ENCODE data around the gene CPXM2. TPM values are rescaled to one million over a fixed set of nuclear protein-coding genes. Genes with fewer than 3 reads are reported as not detected.

The CPXM2 gene
- total RNA-seq, 1 experiment from 2014 or later, result 0.12 TPM

DNA sequence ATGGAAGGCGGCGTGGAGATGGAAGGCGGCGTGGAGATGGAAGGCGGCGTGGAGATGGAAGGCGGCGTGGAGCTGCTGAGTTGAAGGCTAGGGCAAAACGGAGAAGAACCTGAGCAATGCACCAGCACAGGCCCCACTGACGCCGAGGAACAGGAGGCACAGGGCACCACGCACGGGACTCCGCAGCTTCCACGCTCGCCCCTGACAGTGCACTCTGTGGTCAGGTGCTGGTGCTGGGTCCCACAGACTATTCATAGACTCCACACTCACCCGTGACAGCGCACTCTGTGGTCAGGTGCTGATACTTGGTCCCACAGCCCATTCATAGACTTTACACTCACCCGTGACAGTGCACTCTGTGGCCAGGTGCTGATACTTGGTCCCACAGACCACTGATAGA, 34.0 kb downstream of the CPXM2 start (continued):
- TF ChIP-seq, protein P1, sequence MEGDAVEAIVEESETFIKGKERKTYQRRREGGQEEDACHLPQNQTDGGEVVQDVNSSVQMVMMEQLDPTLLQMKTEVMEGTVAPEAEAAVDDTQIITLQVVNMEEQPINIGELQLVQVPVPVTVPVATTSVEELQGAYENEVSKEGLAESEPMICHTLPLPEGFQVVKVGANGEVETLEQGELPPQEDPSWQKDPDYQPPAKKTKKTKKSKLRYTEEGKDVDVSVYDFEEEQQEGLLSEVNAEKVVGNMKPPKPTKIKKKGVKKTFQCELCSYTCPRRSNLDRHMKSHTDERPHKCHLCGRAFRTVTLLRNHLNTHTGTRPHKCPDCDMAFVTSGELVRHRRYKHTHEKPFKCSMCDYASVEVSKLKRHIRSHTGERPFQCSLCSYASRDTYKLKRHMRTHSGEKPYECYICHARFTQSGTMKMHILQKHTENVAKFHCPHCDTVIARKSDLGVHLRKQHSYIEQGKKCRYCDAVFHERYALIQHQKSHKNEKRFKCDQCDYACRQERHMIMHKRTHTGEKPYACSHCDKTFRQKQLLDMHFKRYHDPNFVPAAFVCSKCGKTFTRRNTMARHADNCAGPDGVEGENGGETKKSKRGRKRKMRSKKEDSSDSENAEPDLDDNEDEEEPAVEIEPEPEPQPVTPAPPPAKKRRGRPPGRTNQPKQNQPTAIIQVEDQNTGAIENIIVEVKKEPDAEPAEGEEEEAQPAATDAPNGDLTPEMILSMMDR (IDR thresholded peaks at IDR 0.05 in 2 of 3, conservative IDR thresholded peaks at IDR 0.05 in 1 of 3; ENCODE audit: borderline replicate concordance in 1 of 3, insufficient read depth in 1 of 3, low read depth in 2 of 3, low read length in 2 of 3), result no peak

DNA sequence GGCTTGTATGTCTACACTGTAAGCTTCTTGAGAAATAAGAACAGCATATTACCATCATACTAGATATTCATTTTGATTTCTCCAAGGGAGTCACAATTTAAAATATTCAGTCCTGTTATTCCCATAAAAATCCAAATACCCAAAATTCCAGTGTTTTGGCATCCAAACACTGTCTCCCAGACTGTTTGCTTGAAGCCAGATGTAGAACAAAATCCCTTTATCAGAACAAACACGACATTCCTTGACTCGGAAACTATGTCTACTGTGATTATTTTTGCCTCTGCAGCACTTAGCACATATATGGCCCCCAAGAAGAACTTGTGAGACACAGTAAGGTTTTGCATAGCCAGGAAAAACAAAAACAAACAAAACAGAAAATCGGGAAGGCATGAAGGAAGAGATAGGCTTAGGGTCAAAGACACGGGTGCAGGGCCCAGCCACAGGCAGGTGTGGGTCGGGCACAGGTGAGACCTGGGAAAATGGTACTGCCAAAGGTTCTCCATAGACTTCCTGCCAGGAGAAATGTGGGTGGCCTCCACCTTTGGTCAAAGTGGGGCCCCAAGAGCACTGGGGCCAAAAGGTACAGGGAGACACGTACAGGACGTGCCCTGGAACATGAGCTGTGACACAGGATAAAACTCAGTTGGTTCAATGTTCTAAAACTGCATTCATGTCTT, 36.5 kb downstream of the CPXM2 start:
- no peak for TF ChIP-seq POLR2AphosphoS5 (IDR thresholded peaks at IDR 0.05; ENCODE audit: low read depth, low read length)
- TF ChIP-seq ELF1 (IDR thresholded peaks at IDR 0.05; ENCODE audit: borderline replicate concordance, low read depth), result no peak
- no peak for TF ChIP-seq ZNF274 (IDR thresholded peaks at IDR 0.05; ENCODE audit: low read depth, low read length)
- no peak for TF ChIP-seq RAD21 (IDR thresholded peaks at IDR 0.05; ENCODE audit: low read depth)
- no peak for TF ChIP-seq EGR1 (IDR thresholded peaks at IDR 0.05; ENCODE audit: low read depth)
- TF ChIP-seq EZH2 (IDR thresholded peaks at IDR 0.05), result no peak
- CTCF ChIA-PET, result no interaction called here
- Histone ChIP-seq H3K9me3 (ENCODE audit: control insufficient read depth in 1 of 2, insufficient read depth in 1 of 2, low read depth in 1 of 2, low read length in 2 of 2) (no peaks in the 10 kb centered on the region), H3K27ac (ENCODE audit: low read depth, low read length) (no peak overlapping the region), H3K27me3 (ENCODE audit: insufficient read depth, low read length) (peaks cover 66% of the 10 kb centered on the region), H3K9me2 (ENCODE audit: insufficient read depth) (no peaks in the 10 kb centered on the region), H3K36me3 (ENCODE audit: control insufficient read depth in 1 of 2, insufficient read depth in 2 of 2, low read length in 2 of 2) (no peaks in the 10 kb centered on the region), H3K4me3 (replicated peaks in 1 of 2; ENCODE audit: low read depth in 1 of 2, low read length in 2 of 2) (no peak overlapping the region), H3K79me2 (ENCODE audit: insufficient read depth, low read length) (no peaks in the 10 kb centered on the region), H3K4me2 (ENCODE audit: low read length) (no peak overlapping the region), H2AFZ (ENCODE audit: low read depth, low read length, poor library complexity, severe bottlenecking) (no peak overlapping the region), H3K4me1 (ENCODE audit: control insufficient read depth in 1 of 2, insufficient read depth in 2 of 2, low read length in 2 of 2) (no peaks in the 10 kb centered on the region), H3K9ac (ENCODE audit: low read length) (no peak overlapping the region), H4K20me1 (ENCODE audit: insufficient read depth) (no peaks in the 10 kb centered on the region)
- BruUV-seq (replicated peaks), result no TSS peak
- RAD21 ChIA-PET (ENCODE audit: low non-redundant PET in 1 of 2, low total read pairs in 2 of 2, uncharacterized antibody in 2 of 2, unreplicated experiment in 2 of 2), result no interaction called here
- POLR2A ChIA-PET, result no interaction called here
- ATAC-seq (no peak), DNase-seq (ENCODE audit: low read depth, low spot score) (no peak)
- intact Hi-C loops (cut with micrococcal nuclease), result no loop called here

Data from HCT116 (cell line).